SH-SY5Y (cell line): ENCODE data around the gene SIX5.

Experiments used
- GATA2 ChIP-seq: IDR thresholded peaks from 2 replicates; pipeline ENCODE4 v1.6.1; 2011; ENCODE audit warnings: mild to moderate bottlenecking, low read depth, low read length
- GATA3 ChIP-seq: IDR thresholded peaks from 2 replicates; pipeline ENCODE4 v1.6.1; 2011; ENCODE audit warnings: low read depth, mild to moderate bottlenecking, low read length, moderate library complexity

The SIX5 gene

DNA sequence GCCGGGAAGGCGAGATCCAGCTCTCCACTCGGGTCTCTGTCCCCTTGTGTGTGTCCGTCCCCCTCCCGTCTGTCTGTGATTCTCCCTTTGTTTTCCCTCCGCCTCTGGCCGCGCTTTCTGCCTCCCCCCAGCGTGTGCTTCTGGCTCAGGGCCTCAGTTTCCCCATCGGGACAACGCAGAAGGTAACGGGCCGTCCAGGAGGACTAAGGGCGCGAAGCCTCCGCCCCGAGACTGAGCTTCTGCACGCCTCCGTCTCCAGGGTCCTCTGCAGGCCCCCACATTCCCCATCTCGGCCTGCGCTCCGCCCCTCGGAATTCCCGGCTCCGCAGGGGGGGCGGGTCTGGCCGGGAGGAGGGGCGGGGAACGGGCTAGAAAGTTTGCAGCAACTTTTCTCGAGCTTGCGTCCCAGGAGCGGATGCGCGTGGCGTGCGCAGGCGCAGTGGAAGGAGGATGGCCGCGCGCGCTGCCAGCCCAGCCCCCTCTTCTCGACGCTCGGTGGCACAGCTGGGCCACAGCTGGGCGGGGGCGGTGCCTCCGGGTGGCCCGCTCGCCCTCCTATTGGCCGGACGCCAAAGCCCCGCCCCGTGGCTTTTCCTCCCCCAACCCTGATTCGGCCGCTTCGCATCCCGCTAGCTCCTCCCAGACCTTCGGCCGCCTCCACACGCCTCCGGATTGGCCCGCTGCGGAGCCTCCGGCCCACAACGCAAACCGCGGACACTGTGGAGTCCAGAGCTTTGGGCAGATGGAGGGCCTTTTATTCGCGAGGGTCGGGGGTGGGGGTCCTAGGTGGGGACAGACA, at the start of gene SIX5:
Gene SIX5 (minus strand): TSS at position 269 of the 799 bp plus-strand sequence. CDS start 408 bp downstream, outside the sequence.
- TF ChIP-seq GATA3, result no peak
- no peak for TF ChIP-seq GATA2

GRCh38 chr19:45817725-45818301, 48.8 kb upstream of the SIX5 start:
- TF ChIP-seq GATA2 (no peak), GATA3 (no peak)

- TF ChIP-seq GATA3, result no peak
- no peak for TF ChIP-seq GATA2
Measured at GRCh38 chr19:45817010-45817724, 48.1 kb upstream of the SIX5 start.

DNA sequence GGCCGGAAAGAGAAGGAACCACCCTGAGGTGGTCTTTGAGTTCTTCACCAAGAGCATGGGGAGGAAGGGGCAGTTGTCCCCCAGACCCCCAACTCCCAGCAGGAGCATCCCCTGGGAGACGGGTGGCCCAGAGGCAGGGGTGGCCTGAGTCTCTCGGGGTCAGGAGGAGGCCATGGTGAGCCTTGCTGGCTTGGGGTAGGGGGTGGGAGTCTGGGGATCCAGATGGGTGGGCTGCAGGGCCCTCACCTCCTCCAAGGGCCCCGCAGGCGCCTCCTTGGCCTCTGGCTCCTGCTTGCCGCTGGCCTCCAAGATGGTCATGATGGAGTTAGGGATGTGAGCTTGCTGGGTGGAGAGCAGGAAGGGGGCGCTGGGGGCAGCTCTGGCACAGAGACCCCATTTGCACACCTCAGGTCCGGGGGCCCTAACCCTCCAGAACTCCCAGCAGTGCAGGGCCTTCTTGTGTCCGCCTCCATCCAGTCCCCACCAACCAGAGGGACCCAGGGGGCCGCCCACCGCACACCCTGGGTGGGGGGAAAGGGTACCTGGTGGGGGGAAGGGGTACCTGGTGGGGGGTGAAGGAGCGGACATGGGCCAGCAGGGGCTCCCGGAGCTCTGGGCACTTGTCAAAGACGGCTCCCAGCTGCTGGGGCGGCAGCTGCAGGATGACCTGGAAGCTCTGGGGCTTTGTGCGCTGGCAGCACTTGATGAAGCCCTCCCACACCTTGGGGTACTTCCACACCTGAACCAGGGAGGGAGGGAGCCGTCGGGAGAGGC, 47.4 kb upstream of the SIX5 start:
- no peak for TF ChIP-seq GATA3
- TF ChIP-seq GATA2, result no peak

GRCh38 chr19:45815481-45816216, 46.6 kb upstream of the SIX5 start:
- TF ChIP-seq GATA3, result no peak
- no peak for TF ChIP-seq GATA2

- TF ChIP-seq GATA2 (no peak), GATA3 (no peak)
Measured at GRCh38 chr19:45814851-45815480, 45.9 kb upstream of the SIX5 start, which contains the start of gene RSPH6A. Gene RSPH6A, minus strand, starts transcription at chr19:45815308. Its CDS starts 132 bp downstream, at chr19:45815176.

DNA sequence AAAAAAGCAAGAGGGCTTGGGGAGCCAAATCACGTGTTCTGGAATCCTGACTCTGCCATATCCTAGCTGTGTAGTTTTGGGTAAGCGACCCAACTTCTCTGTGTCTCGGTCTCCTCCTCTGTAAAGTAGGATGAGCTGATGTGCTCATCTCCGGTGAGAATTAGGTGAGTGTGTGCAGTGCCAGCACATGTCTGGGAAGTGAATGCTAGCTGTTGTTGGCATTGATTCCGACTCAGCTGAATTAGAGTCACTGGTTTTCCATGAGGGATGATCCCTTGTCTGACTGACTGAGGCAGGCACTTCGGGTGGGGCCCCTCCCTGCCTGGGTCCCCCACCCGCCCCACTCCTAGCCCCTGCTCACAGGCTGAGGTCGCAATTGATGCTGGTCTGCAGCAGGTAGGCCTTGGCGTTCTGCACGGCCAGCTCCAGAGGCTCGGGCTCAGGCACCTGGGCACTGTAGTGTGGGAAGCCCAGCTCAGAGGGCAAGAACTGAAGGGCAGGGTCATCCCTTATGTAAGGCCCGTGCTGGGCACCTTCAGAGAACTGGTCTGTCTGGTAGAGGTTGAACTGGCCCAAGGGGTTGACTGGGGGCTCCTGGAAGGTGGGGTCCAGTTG, 45.2 kb upstream of the SIX5 start:
- no peak for TF ChIP-seq GATA3

DNA sequence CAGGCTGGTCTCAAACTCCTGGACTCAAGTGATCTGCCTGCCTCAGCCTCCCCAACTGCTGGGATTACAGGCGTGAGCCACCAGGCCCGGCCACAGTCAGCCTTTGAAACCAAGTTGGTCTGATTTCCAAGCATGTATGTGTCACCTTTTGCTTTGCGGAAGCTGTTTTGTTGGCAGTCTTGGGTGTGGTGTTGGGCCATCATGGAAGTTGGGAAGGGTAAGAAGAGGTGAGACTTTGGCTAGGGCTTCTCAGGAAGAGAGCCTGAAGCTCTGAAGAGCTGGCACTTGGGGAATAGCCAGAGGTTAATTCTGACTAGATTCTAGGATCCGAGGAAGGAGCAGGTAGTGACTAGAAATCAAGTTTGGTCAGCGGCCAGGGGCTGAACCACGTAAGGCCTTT, 43.2 kb upstream of the SIX5 start:
- TF ChIP-seq GATA3 (no peak), GATA2 (no peak)

GRCh38 chr19:45809643-45810159, 40.6 kb upstream of the SIX5 start:
- no peak for TF ChIP-seq GATA2
- no peak for TF ChIP-seq GATA3

DNA sequence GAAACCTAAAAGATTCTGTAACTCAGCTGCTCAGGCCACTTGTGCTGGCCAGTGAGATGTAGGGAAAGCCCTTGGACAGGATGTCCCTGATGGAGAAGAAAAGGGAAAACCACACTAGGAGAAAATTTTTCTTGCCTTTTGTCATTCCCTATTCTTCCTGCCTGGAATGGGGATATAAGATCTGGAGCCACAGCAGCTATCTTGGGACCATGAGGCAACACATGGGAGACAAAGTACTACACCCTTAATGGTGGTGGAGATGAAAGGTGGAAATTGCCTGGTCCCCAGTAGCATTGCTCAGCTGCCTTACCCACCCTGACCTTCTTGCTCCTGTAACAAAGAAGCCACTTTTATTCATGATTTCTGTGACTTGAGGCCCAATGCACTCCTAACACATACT, 36.7 kb upstream of the SIX5 start:
- TF ChIP-seq GATA3, result no peak
- no peak for TF ChIP-seq GATA2

- TF ChIP-seq GATA3 (no peak), GATA2 (no peak)
Measured at GRCh38 chr19:45804959-45805230, 35.8 kb upstream of the SIX5 start.

- TF ChIP-seq GATA3 (no peak), GATA2 (no peak)
Measured at GRCh38 chr19:45804140-45804958, 35.3 kb upstream of the SIX5 start.
